NCI-H2196 (cell line): ENCODE measurements around the gene BST2.

Source experiments
- DNase-seq: peaks from one replicate; lab custom pipeline; 2025; ENCODE audit not compliant: unreplicated experiment; lab: John Stamatoyannopoulos, UW

BST2 gene

DNA sequence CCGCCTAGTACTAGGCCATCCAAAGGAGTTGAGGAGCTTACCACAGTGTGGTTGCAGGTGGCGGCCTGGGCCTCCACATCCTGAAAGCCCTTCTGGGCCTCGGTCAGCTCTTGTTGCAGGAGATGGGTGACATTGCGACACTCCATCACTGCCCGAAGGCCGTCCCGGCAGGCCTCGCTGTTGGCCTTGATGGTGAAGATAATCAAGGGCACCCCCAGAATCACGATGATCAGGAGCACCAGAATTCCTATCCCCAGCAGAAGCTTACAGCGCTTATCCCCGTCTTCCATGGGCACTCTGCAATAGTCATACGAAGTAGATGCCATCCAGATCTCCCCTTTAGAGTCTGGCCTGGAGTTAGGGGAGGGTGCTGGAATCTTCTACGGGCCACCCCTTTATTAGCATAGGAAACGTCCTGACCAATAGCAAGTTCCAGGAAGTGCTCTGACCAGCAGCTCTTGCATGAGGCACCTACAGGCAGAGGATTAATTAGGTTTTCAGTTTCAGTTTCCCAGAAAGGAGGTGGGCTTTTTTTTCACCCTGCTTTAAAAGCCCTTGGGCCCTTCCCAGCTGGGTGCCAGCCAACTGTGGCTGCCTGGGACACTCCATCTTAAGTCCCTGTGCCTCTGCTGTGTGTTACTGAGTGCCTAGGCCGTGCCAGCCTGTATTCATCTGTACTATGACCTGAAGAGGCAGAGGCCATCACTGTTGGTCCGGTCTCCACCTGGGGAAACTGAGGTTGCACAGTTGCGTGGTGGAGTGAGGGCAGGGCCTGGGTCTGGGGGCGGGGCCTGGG, at the start of gene BST2:
TSS of gene BST2 (minus strand) at position 381 of the 796 bp plus-strand sequence. CDS start at position 326, 55 bp downstream.
- DNase-seq = peak; percentile 66

DNA sequence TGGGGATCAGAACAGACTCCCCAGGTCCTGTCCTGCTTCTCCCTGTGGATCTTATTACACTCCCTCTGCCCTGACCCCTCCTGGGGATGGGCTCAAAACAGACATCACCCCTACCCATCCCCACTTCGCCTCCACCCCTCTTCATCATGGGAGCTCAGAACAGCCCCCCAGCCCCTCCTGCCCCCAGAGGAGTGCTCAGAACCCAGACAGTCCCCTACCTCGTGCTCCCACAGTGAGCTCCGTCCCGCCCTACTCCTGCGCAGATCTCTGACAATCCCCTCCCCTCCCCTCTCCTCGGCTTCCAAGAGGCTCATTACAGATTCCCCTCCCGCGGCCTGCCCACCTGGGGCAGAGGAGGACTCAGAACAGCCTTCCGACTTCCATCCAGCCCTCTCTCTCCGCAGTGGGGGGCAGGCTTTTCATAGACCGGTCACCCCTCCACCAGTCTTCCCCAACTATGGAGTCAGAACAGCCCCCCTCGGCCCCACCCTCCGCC, 49.2 kb upstream of the BST2 start:
- no peak for DNase-seq

DNA sequence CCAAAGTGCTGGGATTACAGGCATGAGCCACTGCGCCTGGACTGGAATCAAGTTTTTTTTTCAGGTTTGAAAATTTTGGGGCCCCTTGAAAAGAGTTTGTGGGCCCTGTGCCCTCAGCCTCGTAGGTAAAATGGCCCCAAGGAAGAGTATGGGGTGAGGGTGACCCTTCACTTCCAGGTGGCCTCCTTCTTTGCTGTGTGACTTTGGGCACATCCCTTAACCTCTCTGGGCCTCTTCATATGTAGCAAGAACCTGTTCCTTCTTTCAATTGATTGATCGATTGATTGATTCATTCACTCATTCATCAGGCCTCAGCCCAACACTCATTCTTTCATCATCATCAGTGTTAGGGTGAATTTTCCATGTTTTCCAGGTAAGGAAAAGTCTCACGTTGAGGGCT, 46.4 kb upstream of the BST2 start:
- DNase-seq = no peak

DNA sequence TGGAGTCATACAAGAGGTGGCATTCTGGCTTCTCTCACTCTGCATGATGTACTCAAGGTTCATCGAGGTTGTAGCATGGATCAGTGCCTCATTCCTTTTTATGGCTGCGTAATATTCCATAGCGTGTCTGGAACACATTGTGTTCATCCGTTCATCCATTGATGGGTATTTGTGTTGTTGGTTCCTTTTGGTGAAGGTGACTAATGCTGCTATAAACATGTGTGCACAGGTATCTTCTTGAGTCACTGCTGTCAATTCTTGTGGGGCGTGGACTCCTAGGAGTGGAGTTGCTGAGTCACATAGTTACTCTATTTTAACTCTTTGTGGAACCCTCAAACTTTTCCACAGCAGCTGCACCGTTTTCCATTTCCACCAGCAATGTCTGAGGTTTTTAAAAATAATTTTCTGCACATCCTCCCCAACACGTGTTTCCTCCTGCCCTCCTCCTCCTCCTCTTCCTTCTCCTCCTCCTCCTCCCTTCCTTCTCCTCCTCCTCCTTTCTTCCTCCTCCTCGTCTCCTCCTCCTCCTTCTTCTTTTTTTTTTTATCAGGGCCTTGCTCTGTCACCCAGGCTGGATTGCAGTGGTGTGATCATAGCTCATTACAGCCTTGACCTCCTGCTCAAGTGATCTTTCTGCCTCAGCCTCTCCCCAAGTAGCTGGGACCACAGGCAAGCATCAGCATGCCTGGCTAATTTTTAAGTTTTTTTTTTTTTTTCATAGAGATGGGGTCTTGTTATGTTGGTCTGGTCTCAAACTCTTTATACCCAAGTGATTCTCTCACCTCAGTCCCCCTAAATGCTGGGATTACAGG, 45.0 kb upstream of the BST2 start:
- no peak for DNase-seq

DNA sequence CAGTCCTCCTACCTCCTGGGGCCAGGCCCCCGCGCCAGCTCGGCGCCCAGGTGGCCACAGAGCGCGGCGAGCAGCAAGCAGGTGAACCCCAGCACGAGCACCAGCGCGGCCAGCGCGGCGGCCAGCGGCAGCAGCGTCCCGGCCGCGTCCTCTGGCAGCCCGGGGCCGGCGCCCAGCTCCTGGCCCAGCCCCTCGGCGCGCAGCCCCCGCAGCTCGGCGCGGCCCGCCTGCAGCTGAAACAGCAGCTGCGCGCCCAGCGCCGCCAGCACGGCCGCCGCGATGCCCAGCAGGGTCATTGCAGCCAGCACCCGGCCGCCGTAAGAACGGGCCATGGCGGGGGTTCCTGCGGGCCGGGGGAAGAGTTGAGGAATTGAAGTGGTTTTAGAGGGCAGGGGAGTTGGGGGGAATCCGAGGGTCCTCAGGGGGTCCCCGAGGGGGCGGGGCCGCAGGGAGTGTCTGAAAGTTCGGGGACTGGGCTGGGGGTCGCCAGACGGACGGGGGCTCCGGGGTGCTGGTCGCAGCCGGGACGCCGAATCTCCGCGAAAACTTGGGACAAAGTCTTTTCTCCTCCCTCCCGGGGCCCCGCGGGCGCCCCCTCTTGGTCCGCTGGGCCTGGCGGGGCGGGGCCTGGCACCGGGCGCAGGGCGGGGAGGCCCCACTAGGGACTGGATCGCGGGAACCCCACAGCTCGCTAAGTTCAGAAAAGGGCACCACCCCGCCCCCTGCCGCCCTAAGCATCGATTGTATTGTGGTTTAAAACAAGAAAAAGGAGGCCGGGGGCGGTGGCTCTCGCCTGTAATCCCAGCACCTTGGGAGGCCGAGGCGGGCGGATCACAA, 42.9 kb upstream of the BST2 start, which contains the start of gene TMEM221:
TSS of gene TMEM221 (minus strand) at position 538 of the 837 bp plus-strand sequence. CDS start at position 332, 206 bp downstream.
- DNase-seq = peak; percentile 30

- no peak for DNase-seq
Observed at GRCh38 chr19:17447704-17448130, 42.3 kb upstream of the BST2 start.

DNA sequence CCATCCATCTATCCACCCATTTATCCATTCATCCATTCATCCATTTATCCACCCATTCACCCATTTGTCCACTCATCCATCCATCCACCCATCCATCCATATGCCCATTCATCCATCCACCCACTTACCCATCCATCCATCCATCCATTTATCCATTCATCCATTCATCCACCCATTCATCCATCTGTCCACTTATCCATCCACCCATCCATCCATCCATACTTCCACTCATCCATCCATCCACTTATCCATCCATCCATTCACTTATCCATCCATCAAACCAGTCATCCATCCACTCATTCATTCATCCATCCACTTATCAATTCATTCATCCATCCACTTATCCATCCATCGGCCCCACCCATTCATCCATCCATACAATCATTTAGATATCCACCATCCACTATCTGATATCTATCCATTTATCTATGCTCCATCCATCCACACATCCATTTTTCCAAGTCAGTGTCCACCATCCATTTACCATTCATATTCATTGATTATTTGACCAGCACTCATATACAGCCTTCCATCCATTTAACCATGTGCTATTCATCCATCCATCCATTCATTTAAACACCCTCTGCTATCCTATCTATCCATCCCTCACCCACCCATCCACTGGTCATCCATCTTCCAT, 40.2 kb upstream of the BST2 start:
- no peak for DNase-seq

GRCh38 chr19:17441241-17442021, 36.0 kb upstream of the BST2 start:
- DNase-seq = peak; percentile 34

- no peak for DNase-seq
Observed at GRCh38 chr19:17436874-17437267, 31.4 kb upstream of the BST2 start.

GRCh38 chr19:17436094-17436873, 30.9 kb upstream of the BST2 start:
- DNase-seq = no peak

GRCh38 chr19:17435218-17435617, 29.8 kb upstream of the BST2 start:
- no peak for DNase-seq

GRCh38 chr19:17431417-17431816, 26.0 kb upstream of the BST2 start:
- DNase-seq = no peak

DNA sequence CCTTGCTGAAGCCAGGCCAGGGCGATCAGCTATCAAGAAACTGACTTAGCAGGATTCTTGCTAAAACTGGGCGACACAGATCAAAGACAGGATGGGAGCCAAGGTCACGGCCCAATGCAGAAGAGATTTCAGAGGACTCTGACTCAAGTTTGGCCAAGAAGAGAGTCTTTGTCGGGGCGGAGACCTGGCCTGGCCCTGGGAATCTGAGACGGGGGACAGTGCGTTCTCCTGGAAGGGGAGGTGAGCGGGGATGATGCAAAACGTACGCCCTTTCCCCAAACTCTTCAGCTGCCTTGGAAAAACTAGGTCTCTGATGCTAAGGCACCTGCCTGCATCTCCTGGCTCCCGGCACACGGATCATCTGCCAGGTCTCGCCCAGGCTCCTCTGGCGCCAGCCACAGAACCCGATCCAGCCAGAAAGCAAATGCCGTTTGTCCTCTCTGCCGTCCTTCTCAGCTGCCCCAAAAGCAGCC, 24.2 kb upstream of the BST2 start:
- peak; percentile 38 for DNase-seq

DNA sequence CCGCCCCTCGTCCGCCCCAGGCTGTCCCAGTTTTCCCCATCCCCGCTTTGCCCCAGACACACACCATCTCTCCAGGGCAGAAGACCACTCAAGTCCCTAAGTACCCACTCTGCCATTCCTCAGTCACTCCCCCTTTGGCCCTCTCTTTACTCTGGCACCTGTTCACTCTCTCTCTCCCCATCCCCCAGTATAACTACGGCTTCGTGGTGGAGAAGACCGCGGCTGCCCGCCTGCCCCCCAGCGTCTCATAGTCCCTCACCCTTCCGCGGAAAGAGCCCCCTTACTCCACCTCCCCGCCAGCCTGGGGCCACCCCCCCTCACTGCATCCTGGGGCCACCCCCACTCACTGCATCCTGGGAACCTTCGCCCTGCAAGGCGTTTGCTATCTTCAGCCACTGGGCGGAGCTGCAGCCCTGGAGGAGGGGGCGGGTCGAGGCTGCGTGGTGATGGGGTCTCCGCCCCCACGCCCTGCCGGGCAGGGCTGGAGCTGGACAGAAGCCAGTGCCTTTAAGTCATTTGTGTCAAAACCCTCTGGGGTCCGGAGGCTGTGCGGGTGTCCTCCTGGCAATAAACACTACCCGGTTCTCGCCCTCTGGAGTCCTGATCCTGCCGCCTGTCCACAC, 19.4 kb upstream of the BST2 start:
- DNase-seq = peak; percentile 15

DNA sequence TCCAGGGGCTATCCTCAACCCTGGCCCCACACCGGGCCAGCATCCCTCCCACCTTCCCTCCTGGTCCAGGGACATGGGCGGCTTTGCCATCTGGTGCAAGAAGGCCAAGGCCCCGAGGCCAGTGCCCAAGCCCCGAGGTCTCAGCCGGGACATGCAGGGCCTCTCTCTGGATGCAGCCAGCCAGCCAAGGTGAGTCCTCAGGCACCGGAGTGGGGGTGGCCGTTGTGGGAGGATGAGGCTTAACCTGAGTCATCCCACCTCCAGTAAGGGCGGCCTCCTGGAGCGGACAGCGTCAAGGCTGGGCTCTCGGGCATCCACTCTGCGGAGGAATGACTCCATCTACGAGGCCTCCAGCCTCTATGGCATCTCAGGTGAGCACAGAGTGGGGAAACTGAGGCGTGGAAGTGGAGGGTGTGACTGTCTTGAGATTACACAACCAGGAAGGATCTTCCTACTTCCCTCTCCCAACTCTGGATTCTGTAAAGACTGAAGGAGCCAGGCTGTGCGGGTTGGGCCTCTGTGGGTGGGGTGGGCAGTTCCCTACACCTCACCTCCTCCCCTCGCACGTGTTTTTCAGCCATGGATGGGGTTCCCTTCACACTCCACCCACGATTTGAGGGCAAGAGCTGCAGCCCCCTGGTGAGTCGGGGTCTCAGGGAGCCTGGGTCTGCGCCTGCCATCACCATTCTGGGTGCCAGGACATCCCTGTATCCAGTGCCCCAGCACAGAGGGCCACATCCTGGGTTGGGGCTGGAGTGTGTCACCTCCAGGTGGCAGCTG, 18.2 kb upstream of the BST2 start:
- no peak for DNase-seq

- DNase-seq = no peak
Observed at GRCh38 chr19:17421942-17422341, 16.5 kb upstream of the BST2 start.

DNA sequence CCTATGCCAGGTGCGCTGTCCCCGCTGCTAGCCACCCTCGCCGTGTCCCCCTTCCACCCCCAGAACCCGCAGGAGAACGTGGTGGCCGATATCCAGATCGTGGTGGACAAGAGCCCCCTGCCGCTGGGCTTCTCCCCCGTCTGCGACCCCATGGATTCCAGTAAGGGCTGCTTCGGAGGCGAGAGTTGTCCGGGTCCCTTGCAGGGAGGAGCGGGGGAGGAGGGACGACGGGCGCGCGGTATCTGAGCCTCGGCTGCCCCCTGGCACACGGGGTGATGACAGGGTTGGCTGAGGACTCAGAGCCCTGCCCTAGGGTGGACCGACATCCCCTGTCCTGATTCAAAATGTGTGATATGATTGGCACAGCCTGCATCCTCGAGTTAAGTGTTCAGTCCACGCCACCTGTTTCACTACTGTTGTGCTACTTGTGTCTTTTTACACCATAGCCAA, 15.1 kb upstream of the BST2 start:
- peak; percentile 38 for DNase-seq
